Cardiac muscle cell (in vitro differentiated cells and primary cell): ENCODE data around the gene MRTFB. TPM values are rescaled to one million over a fixed set of nuclear protein-coding genes. Genes with fewer than 3 reads are reported as not detected.
"Not testable (repeated sequence)": the region's sequence is repeated elsewhere in the genome, so short reads cannot be mapped to it uniquely, and the experiment has no call there.

ENCODE experiments used
- DNase-seq, 2 donors: peaks; one replicate each; pipeline versions ENCODE4 v3.0.0 to v3.0.0-alpha.2; 2010 to 2017; ENCODE audit warnings: low read depth in 1 of 2, low spot score in 1 of 2
- H3K27ac ChIP-seq: fragments of 200-600 bp; sonication (generic); 2 replicates; pipeline ENCODE4 v1.5.1; 2016
- H3K27me3 ChIP-seq: fragments of 200-600 bp; sonication (generic); 2 replicates; pipeline ENCODE4 v1.6.0; 2016; ENCODE audit warnings: control low read depth
- H3K36me3 ChIP-seq: fragments of 200-600 bp; sonication (generic); 2 replicates; pipeline ENCODE4 v1.5.1; 2016; ENCODE audit warnings: control low read depth
- H3K4me1 ChIP-seq: fragments of 200-600 bp; sonication (generic); 2 replicates; pipeline ENCODE4 v1.8.1; 2017; ENCODE audit warnings: low read depth, mild to moderate bottlenecking, mixed run types
- H3K4me3 ChIP-seq: fragments of 200-600 bp; sonication (generic); 2 replicates; pipeline ENCODE4 v1.5.1; 2016; ENCODE audit warnings: mild to moderate bottlenecking
- H3K9me3 ChIP-seq: fragments of 200-600 bp; sonication (generic); 2 replicates; pipeline ENCODE4 v1.5.1; 2017; ENCODE audit warnings: low read depth, mild to moderate bottlenecking, control low read depth
- CTCF ChIP-seq: IDR thresholded peaks from 2 replicates; pipeline ENCODE4 v1.5.1; 2012; ENCODE audit warnings: low read depth, mild to moderate bottlenecking, low read length
- polyA plus RNA-seq: library from polyadenylated mRNA; unstranded; fragments of >200 nt; fragmentation: Nextera tagmentation; extraction: Ambion mirVana; gene quantifications from 2 replicates; pipeline ENCODE4 v1.2.1, GENCODE V29; 2016
- total RNA-seq: library from RNA; depleted of rRNA; stranded (reverse); fragments of >200 nt; gene quantifications from 2 replicates; pipeline ENCODE4 v1.2.3, GENCODE V29; 2016

Gene MRTFB
- total and polyA plus RNA-seq, 2 experiments from 2014 or later: 9.4 to 27.9 TPM

GRCh38 chr16:14182999-14183398 is 111.9 kb downstream of the MRTFB start:
- no peaks in the 10 kb centered on the region for H3K27me3 ChIP-seq
- DNase-seq: no peak
- TF ChIP-seq CTCF: no peak
- H3K9me3 ChIP-seq: no peaks in the 10 kb centered on the region
- peaks cover 42% of the 10 kb centered on the region for H3K4me1 ChIP-seq
- no peaks in the 10 kb centered on the region for H3K36me3 ChIP-seq
- no peak overlapping the region for H3K4me3 ChIP-seq
- no peak overlapping the region for H3K27ac ChIP-seq

- H3K27me3 ChIP-seq, DNase-seq, H3K9me3 ChIP-seq, H3K36me3 ChIP-seq, H3K27ac ChIP-seq, H3K4me3 ChIP-seq: not testable (repeated sequence)
- H3K4me1 ChIP-seq: peaks cover 51% of the 10 kb centered on the region
Observed at GRCh38 chr16:14183962-14184361, 112.8 kb downstream of the MRTFB start.

- peak; percentile 77 to 85 for DNase-seq
- TF ChIP-seq CTCF: peak; percentile 64
- H3K36me3 ChIP-seq: no peaks in the 10 kb centered on the region
- H3K27ac ChIP-seq: peak overlapping the region; percentile 88
- H3K9me3 ChIP-seq: no peaks in the 10 kb centered on the region
- H3K4me3 ChIP-seq: peak overlapping the region; percentile 30
- no peaks in the 10 kb centered on the region for H3K27me3 ChIP-seq
- H3K4me1 ChIP-seq: peaks cover 60% of the 10 kb centered on the region
Observed at GRCh38 chr16:14186007-14186794, 115.1 kb downstream of the MRTFB start.

- DNase-seq: no peak
- TF ChIP-seq CTCF: no peak
- H3K4me3 ChIP-seq: peak overlapping the region; percentile 30
Observed at GRCh38 chr16:14186795-14187221, 115.7 kb downstream of the MRTFB start.

GRCh38 chr16:14187517-14188338 is 116.6 kb downstream of the MRTFB start:
- Histone ChIP-seq H3K4me3 (peak overlapping the region; percentile 30), H3K27me3 (no peaks in the 10 kb centered on the region), H3K9me3 (no peaks in the 10 kb centered on the region), H3K4me1 (peaks cover 65% of the 10 kb centered on the region), H3K27ac (peak overlapping the region; percentile 88), H3K36me3 (no peaks in the 10 kb centered on the region)
- TF ChIP-seq CTCF: no peak
- DNase-seq: no peak

More at GRCh38 chr16:14186795-14187221, 115.7 kb downstream of the MRTFB start:
- Histone ChIP-seq H3K36me3 (no peaks in the 10 kb centered on the region), H3K4me1 (peaks cover 61% of the 10 kb centered on the region), H3K9me3 (no peaks in the 10 kb centered on the region), H3K27me3 (no peaks in the 10 kb centered on the region), H3K27ac (peak overlapping the region; percentile 88)
